A673 (cell line): Measurements from ENCODE around the gene BCAS2. TPM values are rescaled to one million over a fixed set of nuclear protein-coding genes. Genes with fewer than 3 reads are reported as not detected.

Source experiments
- BruUV-seq: library from RNA; stranded (reverse); fragments of 400-500 nt; replicated peaks from 2 replicates; lab custom pipeline; 2021; lab: Mats Ljungman, UMichigan
- CTCF ChIA-PET: fragments of 300-600 bp; sonication (Branson Sonifier 250); formaldehyde crosslinking; loops from one replicate; lab custom pipeline; 2022; ENCODE audit warnings: antibody characterized with exemption; lab: Charles Lee
- POLR2A ChIA-PET: fragments of 300-600 bp; sonication (Branson Sonifier 250); formaldehyde crosslinking; loops from one replicate; lab custom pipeline; 2022; ENCODE audit warnings: antibody characterized with exemption; ENCODE audit not compliant: low non-redundant PET; lab: Charles Lee
- DNase-seq: peaks from one replicate; pipeline ENCODE4 v3.0.0-alpha.2; 2015; ENCODE audit warnings: low spot score
- H3K27ac ChIP-seq: fragments of 200-600 bp; sonication (generic); 2 replicates; pipeline ENCODE4 v1.5.1; 2016; ENCODE audit warnings: mixed run types, low read depth, mild to moderate bottlenecking, mixed read lengths, antibody characterized with exemption, low read length; ENCODE audit not compliant: poor library complexity, severe bottlenecking
- H3K27me3 ChIP-seq: fragments of 200-600 bp; sonication (generic); replicated peaks from 2 replicates; pipeline ENCODE4 v1.6.1; 2017; ENCODE audit warnings: mixed run types, low read depth, mild to moderate bottlenecking, mixed read lengths, antibody characterized with exemption, low read length; ENCODE audit not compliant: insufficient read depth, poor library complexity
- H3K36me3 ChIP-seq: fragments of 200-600 bp; sonication (generic); 2 replicates; pipeline ENCODE4 v1.6.1; 2016; ENCODE audit warnings: mixed run types, mild to moderate bottlenecking, mixed read lengths, antibody characterized with exemption, low read length; ENCODE audit not compliant: insufficient read depth, poor library complexity, severe bottlenecking
- H3K4me1 ChIP-seq: fragments of 200-600 bp; sonication (generic); 2 replicates; pipeline ENCODE4 v1.6.1; 2017; ENCODE audit warnings: mixed run types, mild to moderate bottlenecking, mixed read lengths, antibody characterized with exemption, low read length; ENCODE audit not compliant: insufficient read depth, poor library complexity, severe bottlenecking
- H3K4me3 ChIP-seq: fragments of 200-600 bp; sonication (generic); 2 replicates; pipeline ENCODE4 v1.5.1; 2016; ENCODE audit warnings: low read depth, mixed run types, mild to moderate bottlenecking, mixed read lengths, low read length; ENCODE audit not compliant: poor library complexity, severe bottlenecking
- H3K9me3 ChIP-seq: fragments of 200-600 bp; sonication (generic); 2 replicates; pipeline ENCODE4 v1.6.1; 2016; ENCODE audit warnings: mixed run types, low read depth, mild to moderate bottlenecking, mixed read lengths, antibody characterized with exemption, low read length; ENCODE audit not compliant: poor library complexity, severe bottlenecking
- EZH2 ChIP-seq: fragments of 200-600 bp; sonication (generic); IDR thresholded peaks from 2 replicates; pipeline ENCODE4 v1.6.1; 2017; ENCODE audit warnings: borderline replicate concordance, low read depth, mild to moderate bottlenecking, mixed read lengths, antibody characterized with exemption, low read length; ENCODE audit not compliant: poor library complexity, severe bottlenecking
- intact Hi-C: fragments of 100-400 bp; cut with micrococcal nuclease; formaldehyde crosslinking; loops from one replicate; pipeline ENCODE4 v1.10.0; 2022; ENCODE audit not compliant: unreplicated experiment
- total RNA-seq: library from RNA; stranded (reverse); gene quantifications from 2 replicates; pipeline ENCODE4 v1.2.3, GENCODE V29; 2021
- TF ChIP-seq, protein P1 (sequence below): fragments of 300-800, 200-600 bp; sonication (generic); conservative IDR thresholded peaks from 2 replicates; pipeline ENCODE4 v1.5.1; 2017; ENCODE audit warnings: low read depth, mild to moderate bottlenecking, antibody characterized with exemption, low read length, moderate library complexity, mixed read lengths

BCAS2 gene
- total RNA-seq, 1 experiment from 2014 or later = 75.7 TPM

GRCh38 chr1:114549137-114549536 is 32.3 kb downstream of the BCAS2 start:
- POLR2A ChIA-PET = no interaction called here
- CTCF ChIA-PET = interaction anchor here (0.6 kb wide), 1 partner anchor 326 kb away, joined by 5 read pairs; no protein-coding TSS in a partner anchor
- no peak overlapping the region for H3K4me3 ChIP-seq

DNA sequence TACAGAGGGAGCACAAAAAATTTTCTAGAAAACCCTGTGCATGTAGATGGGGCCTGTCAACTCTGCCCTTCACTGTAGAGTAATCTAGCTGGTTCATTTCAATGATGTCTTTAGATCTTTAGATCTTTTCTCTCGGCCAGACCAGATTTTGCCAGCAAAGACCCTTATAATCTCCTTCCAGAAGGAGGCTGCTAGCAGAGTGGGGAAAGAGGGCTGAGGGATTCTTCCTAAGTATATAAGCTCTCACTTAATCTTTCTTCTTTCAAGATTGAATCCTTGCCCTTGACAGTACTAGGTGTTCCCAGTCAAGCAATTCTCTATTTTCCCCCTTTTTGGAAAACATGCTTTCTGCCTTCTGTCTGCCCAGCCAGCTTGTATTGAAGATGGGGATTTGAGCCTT is 34.3 kb downstream of the BCAS2 start:
- Histone ChIP-seq H3K27ac (no peak overlapping the region), H3K27me3 (no peaks in the 10 kb centered on the region), H3K9me3 (no peaks in the 10 kb centered on the region), H3K4me1 (no peaks in the 10 kb centered on the region), H3K36me3 (no peaks in the 10 kb centered on the region), H3K4me3 (no peak overlapping the region)
- DNase-seq = no peak
- intact Hi-C loops = no loop called here
- CTCF ChIA-PET = no interaction called here
- no peak for TF ChIP-seq EZH2
- TF ChIP-seq, protein P1, sequence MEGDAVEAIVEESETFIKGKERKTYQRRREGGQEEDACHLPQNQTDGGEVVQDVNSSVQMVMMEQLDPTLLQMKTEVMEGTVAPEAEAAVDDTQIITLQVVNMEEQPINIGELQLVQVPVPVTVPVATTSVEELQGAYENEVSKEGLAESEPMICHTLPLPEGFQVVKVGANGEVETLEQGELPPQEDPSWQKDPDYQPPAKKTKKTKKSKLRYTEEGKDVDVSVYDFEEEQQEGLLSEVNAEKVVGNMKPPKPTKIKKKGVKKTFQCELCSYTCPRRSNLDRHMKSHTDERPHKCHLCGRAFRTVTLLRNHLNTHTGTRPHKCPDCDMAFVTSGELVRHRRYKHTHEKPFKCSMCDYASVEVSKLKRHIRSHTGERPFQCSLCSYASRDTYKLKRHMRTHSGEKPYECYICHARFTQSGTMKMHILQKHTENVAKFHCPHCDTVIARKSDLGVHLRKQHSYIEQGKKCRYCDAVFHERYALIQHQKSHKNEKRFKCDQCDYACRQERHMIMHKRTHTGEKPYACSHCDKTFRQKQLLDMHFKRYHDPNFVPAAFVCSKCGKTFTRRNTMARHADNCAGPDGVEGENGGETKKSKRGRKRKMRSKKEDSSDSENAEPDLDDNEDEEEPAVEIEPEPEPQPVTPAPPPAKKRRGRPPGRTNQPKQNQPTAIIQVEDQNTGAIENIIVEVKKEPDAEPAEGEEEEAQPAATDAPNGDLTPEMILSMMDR = no peak
- POLR2A ChIA-PET = interaction anchor here (0.5 kb wide), 1 partner anchor 57 kb away, joined by 20 read pairs; no protein-coding TSS in a partner anchor
- BruUV-seq = no TSS peak

More at GRCh38 chr1:114549137-114549536, 32.3 kb downstream of the BCAS2 start:
- BruUV-seq = no TSS peak
- H3K36me3 ChIP-seq = no peaks in the 10 kb centered on the region
- H3K27me3 ChIP-seq = no peaks in the 10 kb centered on the region
- intact Hi-C loops = no loop called here
- no peak for TF ChIP-seq EZH2
- TF ChIP-seq, protein P1 = no peak
- DNase-seq = no peak
- H3K4me1 ChIP-seq = no peaks in the 10 kb centered on the region
- no peak overlapping the region for H3K27ac ChIP-seq
- H3K9me3 ChIP-seq = no peaks in the 10 kb centered on the region

DNA sequence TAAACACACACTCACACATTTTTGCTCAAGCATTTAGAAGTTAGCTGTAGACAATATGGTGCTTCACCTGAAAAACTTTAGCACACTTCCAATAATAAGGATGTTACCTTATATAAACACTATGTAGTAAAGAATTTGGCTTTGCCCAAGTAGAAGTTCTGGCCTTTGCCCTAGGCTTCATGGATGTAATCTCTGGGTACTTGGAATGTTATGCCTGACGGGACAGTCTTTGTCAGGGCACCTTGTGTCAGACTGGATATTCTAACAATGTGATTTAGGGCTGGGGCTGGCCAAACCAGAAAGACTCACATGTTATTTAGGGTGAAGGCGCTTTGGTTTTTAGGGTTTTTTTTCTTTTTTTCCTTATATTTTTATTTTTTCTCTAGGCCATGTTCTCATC is 35.6 kb downstream of the BCAS2 start:
- no peak for DNase-seq
- TF ChIP-seq, protein P1 = no peak
- TF ChIP-seq EZH2 = no peak
- no peak overlapping the region for H3K27ac ChIP-seq
- ChIA-PET CTCF (no interaction called here), POLR2A (no interaction called here)
- no peaks in the 10 kb centered on the region for H3K9me3 ChIP-seq
- no TSS peak for BruUV-seq
- no peak overlapping the region for H3K4me3 ChIP-seq
- intact Hi-C loops = no loop called here
- H3K4me1 ChIP-seq = no peaks in the 10 kb centered on the region
- no peaks in the 10 kb centered on the region for H3K36me3 ChIP-seq
- no peaks in the 10 kb centered on the region for H3K27me3 ChIP-seq
